Neural cell (in vitro differentiated cells): ENCODE measurements around the gene GARIN3.

Source experiments
- CTCF ChIP-seq: fragments of 450-650 bp; IDR thresholded peaks from 2 replicates; pipeline ENCODE4 v1.5.1; 2014; ENCODE audit warnings: antibody characterized with exemption, mild to moderate bottlenecking, moderate library complexity; ENCODE audit not compliant: poor library complexity, severe bottlenecking
- POLR2AphosphoS5 ChIP-seq: IDR thresholded peaks from 2 replicates; pipeline ENCODE4 v1.6.1; 2012
- REST ChIP-seq: IDR thresholded peaks from 2 replicates; pipeline ENCODE4 v1.6.1; 2012; ENCODE audit warnings: borderline replicate concordance

DNA sequence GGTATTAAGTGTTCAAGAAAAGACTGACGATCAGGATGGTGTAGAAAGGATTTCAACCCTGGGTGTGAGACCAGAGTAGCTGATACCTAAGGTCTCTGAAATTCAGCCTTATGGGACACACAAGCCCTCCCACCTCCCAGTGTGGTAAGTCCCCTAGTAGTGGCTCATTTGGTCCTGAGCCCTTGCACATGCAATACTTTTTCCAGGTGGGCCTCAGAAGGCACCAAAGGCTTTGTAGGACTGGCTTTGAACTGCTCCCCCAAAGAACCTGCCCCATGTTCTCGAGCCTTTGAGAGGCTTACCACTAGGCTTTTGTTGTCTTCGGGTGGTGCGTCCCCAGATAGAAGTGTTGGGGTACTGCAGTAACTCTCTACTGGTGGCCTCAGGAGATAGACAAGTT is 803 bp downstream of the GARIN3 start:
- TF ChIP-seq POLR2AphosphoS5 (no peak), CTCF (no peak), REST (no peak)
